H1 (cell line): Measurements from ENCODE around the gene SSTR1. TPM values are rescaled to one million over a fixed set of nuclear protein-coding genes. Genes with fewer than 3 reads are reported as not detected.

ENCODE experiments used
- ATF2 ChIP-seq: IDR thresholded peaks from 2 replicates; pipeline ENCODE4 v1.6.1; 2012; ENCODE audit warnings: low read length, inconsistent platforms
- BACH1 ChIP-seq: IDR thresholded peaks from 2 replicates; pipeline ENCODE4 v1.6.1; 2012; ENCODE audit warnings: low read length, improper control_type of control experiment
- CBX8 ChIP-seq: fragments of 300-800, 300-1000 bp; sonication (generic); IDR thresholded peaks from 2 replicates; pipeline ENCODE4 v1.7.1; 2016; ENCODE audit warnings: low read depth, low read length, borderline replicate concordance
- GTF2F1 ChIP-seq: IDR thresholded peaks from 2 replicates; pipeline ENCODE4 v1.6.1; 2012; ENCODE audit warnings: low read depth, low read length, improper control_type of control experiment, borderline replicate concordance
- SIRT6 ChIP-seq: IDR thresholded peaks from one replicate; pipeline ENCODE4 v1.7.1; 2012; ENCODE audit warnings: low read length, inconsistent platforms
- polyA plus RNA-seq, 7 experiments: library from polyadenylated mRNA; depleted of rRNA in 3 of 7; stranded (reverse) in 5 of 7; unstranded in 2 of 7; fragments of >200 nt in 5 of 7; fragments of 200-250 nt in 2 of 7; gene quantifications; 1 replicate in 5 of 7; 2 replicates in 1 of 7; 4 replicates in 1 of 7; pipeline versions ENCODE4 v1.2.1 to v1.2.3, GENCODE V29; 2011 to 2013; ENCODE audit warnings: missing spikeins in 2 of 7, mixed read lengths in 2 of 7
- total RNA-seq: library from RNA; stranded (reverse); fragmentation: NEBNext Ultra II Directional; extraction: Animal tissue kit (Norgen Biotek cat#: 25700); gene quantifications from 2 replicates; pipeline ENCODE4 v1.2.1, GENCODE V29; 2021

The SSTR1 gene
- total and polyA plus RNA-seq, 2 of the 8 experiments (the other 6 are each of a cell fraction or from before 2014, with no cell fraction given) = 0.82 to 0.93 TPM

GRCh38 chr14:38250331-38250730 lies 42.6 kb downstream of the SSTR1 start (continued):
- no peak for TF ChIP-seq ATF2
- TF ChIP-seq GTF2F1 = no peak
- no peak for TF ChIP-seq BACH1
- TF ChIP-seq SIRT6 = no peak
- TF ChIP-seq CBX8 = no peak
